NB4 (cell line): Measurements from ENCODE around the gene SMIM44.
A peak's percentile ranks its signal among the peaks of the same experiment; 100 is the strongest.

Experiments used
- DNase-seq: peaks from one replicate; pipeline ENCODE4 v3.0.0; 2010; ENCODE audit warnings: low read depth
- H3K4me3 ChIP-seq: one replicate; pipeline ENCODE4 v1.5.1; 2011; ENCODE audit warnings: mild to moderate bottlenecking, low read depth, low read length, moderate library complexity
- MYC ChIP-seq: IDR thresholded peaks from 2 replicates; pipeline ENCODE4 v1.6.1; 2011; ENCODE audit warnings: low read depth, low read length
- POLR2A ChIP-seq: IDR thresholded peaks from 2 replicates; pipeline ENCODE4 v1.6.1; 2011; ENCODE audit warnings: mild to moderate bottlenecking; ENCODE audit not compliant: insufficient read length; ENCODE audit errors: extremely low read depth
- TF ChIP-seq, protein P1 (sequence below): IDR thresholded peaks from one replicate; pipeline ENCODE4 v1.5.1; 2012; ENCODE audit warnings: low read depth, low read length
- TF ChIP-seq, protein P2 (sequence below): IDR thresholded peaks from 2 replicates; pipeline ENCODE4 v1.6.1; 2011; ENCODE audit warnings: low read depth, low read length

SMIM44 gene

DNA sequence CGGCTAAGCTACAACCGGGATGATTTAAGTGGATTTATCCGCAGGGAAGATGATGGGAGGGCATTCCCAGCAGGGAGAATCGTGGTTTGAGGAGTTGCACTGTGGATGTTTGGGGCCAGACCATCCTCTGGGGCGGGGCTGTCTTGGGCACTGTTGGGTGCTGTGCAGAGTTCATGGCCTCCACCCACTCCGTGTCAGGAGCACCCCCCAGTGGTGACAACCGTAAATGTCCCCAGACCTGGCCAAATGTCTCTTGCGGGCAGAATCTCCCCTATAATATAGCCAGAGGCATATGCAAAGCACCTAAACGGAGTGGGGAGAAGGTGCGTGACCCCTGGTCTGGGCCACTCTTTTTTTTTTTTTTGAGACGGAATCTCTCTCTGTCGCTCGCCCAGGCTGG lies 43.2 kb downstream of the SMIM44 start:
- TF ChIP-seq, protein P1, sequence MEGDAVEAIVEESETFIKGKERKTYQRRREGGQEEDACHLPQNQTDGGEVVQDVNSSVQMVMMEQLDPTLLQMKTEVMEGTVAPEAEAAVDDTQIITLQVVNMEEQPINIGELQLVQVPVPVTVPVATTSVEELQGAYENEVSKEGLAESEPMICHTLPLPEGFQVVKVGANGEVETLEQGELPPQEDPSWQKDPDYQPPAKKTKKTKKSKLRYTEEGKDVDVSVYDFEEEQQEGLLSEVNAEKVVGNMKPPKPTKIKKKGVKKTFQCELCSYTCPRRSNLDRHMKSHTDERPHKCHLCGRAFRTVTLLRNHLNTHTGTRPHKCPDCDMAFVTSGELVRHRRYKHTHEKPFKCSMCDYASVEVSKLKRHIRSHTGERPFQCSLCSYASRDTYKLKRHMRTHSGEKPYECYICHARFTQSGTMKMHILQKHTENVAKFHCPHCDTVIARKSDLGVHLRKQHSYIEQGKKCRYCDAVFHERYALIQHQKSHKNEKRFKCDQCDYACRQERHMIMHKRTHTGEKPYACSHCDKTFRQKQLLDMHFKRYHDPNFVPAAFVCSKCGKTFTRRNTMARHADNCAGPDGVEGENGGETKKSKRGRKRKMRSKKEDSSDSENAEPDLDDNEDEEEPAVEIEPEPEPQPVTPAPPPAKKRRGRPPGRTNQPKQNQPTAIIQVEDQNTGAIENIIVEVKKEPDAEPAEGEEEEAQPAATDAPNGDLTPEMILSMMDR: peak; percentile 52
- TF ChIP-seq, protein P2, sequence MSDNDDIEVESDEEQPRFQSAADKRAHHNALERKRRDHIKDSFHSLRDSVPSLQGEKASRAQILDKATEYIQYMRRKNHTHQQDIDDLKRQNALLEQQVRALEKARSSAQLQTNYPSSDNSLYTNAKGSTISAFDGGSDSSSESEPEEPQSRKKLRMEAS: no peak
- peak; percentile 63 for DNase-seq
- H3K4me3 ChIP-seq: no peak overlapping the region

DNA sequence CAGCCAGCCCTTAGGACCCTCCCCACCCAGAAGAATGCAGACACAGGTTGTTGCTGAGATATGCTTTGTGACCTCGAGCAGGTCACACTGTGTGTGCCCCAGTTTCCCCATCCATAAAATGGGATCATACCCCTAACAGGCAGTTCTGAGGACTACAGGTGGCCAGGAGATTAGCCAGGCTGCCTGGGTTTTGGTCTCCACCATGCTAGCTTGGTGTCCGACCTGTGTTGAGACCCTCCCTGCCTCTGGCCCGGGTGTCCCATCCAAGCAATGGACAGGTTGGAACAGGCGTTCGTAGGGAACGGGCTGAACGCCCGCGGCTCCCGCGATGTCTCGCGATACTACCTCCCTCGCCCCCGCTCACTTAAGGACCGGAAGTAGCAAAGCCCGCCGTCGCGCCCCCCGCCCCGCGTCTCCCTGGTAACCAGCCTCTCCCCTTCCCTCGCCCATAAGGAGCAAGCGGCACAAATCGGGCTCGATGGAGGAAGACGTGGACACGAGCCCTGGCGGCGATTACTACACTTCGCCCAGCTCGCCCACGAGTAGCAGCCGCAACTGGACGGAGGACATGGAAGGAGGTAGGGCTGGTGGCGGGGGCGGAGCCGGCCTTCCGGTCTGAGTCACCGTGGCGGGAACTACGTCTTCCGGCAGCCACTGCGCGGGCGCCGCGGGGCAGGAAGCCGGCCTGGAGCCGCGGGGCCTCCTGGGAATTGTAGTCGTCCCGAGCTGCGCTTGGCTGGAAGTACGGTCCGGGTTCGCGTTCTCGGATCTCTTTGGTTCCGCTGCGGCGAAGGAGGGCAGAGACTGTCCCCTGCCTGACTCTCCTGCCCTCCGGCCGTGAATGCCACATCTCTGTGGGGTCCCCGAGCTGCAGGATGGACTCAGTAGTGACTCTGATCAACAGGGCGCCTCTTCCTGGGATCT lies 48.3 kb downstream of the SMIM44 start:
- peak; percentile 94 for DNase-seq
- TF ChIP-seq MYC (peak; percentile 53), POLR2A (peak; percentile 26)
- TF ChIP-seq, protein P1: no peak
- TF ChIP-seq, protein P2: no peak
- H3K4me3 ChIP-seq: peak overlapping the region; percentile 62

DNA sequence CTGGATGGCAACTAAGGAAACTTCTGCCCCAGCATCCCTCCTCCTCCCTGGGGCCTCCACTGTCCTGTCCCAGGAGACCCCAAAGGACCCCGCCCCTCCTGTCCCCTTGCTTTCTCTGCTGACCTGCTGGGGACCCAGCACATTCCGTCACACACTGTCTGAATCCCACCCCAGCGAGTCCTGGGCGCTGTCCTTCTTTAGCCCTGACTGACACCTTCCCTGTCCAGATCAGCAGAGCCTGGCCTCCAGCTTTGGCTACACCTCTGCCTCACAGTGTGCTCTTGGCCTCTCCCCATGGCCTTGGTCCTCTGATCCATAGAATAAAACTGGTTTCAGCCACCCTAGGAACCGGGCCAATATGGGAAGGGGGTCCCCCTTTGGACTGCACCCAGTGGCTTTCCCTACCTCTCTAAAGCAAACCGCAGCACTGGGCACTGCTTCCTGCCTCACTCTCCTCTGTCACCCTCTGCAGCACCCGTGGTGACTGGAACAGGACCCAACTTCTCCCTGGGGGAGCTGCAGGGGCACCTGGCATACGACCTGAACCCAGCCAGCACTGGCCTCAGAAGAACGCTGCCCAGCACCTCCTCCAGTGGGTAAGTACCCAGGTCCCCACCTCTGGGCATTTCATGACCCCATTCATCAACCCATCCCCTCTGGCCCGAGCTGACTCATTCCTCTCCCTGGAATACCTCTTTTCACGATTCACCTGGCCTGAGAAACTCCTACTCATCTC lies 49.3 kb downstream of the SMIM44 start:
- peak overlapping the region; percentile 61 for H3K4me3 ChIP-seq
- DNase-seq: no peak
- TF ChIP-seq POLR2A: no peak
- TF ChIP-seq, protein P1: no peak
- no peak for TF ChIP-seq MYC
- TF ChIP-seq, protein P2: no peak

DNA sequence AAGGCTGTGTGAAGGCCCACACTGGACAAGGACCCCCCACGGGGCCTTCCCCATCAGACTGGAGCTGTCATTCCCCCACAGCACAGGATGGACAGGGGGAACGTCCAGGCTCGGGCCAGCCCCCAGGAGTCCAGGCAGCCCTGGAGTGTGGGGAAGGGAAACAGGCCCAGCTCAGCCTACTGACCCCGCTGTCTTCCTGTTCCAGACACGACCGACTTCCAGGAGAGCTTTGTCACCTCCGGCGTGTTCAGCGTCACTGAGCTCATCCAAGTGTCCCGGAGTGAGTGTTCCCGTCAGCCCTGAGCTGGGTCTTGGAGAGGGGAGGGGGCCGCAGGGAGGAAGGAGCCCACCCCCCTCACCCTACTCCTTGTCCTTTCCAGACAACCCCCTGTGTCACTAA lies 49.9 kb downstream of the SMIM44 start:
- TF ChIP-seq, protein P2: no peak
- TF ChIP-seq MYC (no peak), POLR2A (no peak)
- TF ChIP-seq, protein P1: no peak
- H3K4me3 ChIP-seq: no peak overlapping the region
- DNase-seq: no peak
